H1 (cell line): ENCODE measurements around the gene PNPLA1. TPM values are rescaled to one million over a fixed set of nuclear protein-coding genes. Genes with fewer than 3 reads are reported as not detected.

Experiments used
- KDM4A ChIP-seq: IDR thresholded peaks from one replicate; pipeline ENCODE4 v1.7.1; 2012; ENCODE audit warnings: low read depth, mild to moderate bottlenecking, moderate library complexity, low read length, inconsistent platforms; ENCODE audit not compliant: severe bottlenecking
- polyA plus RNA-seq, 7 experiments: library from polyadenylated mRNA; depleted of rRNA in 3 of 7; stranded (reverse) in 5 of 7; unstranded in 2 of 7; fragments of >200 nt in 5 of 7; fragments of 200-250 nt in 2 of 7; gene quantifications; 1 replicate in 5 of 7; 2 replicates in 1 of 7; 4 replicates in 1 of 7; pipeline versions ENCODE4 v1.2.1 to v1.2.3, GENCODE V29; 2011 to 2013; ENCODE audit warnings: missing spikeins in 2 of 7, mixed read lengths in 2 of 7
- total RNA-seq: library from RNA; stranded (reverse); fragmentation: NEBNext Ultra II Directional; extraction: Animal tissue kit (Norgen Biotek cat#: 25700); gene quantifications from 2 replicates; pipeline ENCODE4 v1.2.1, GENCODE V29; 2021

The PNPLA1 gene
- total and polyA plus RNA-seq, 2 of the 8 experiments (the other 6 are each of a cell fraction or from before 2014, with no cell fraction given) = not detected

DNA sequence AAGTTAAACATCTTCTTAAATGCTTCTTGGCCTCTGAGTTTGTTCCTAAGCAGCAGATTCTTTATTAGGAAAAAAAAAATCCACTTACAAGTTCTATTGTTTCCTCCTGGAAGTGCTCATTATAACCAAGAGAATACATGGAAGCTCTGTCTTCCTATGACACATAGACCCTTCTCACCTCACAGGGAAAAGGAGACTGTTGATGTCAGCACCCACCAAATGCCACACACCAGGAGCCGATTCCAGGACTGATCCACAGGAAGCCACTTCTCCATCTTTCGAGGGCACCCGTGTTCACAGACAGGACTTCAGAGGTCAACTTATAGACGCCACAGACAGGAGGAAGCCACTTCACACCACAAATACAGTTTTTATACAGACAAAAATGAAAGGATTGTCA, 80.2 kb downstream of the PNPLA1 start (continued):
- no peak for TF ChIP-seq KDM4A
